HG03066 (cell line): ENCODE data around the gene TOMM40L.
A peak's percentile ranks its signal among the peaks of the same experiment; 100 is the strongest.

Experiments
- ATAC-seq: cut with Tn5 transposase; IDR thresholded peaks from one replicate; pipeline ENCODE4 v1.9.1; 2021; ENCODE audit warnings: low read depth; ENCODE audit not compliant: unreplicated experiment

TOMM40L gene

GRCh38 chr1:161225534-161226319, at the start of gene TOMM40L:
Gene TOMM40L (plus strand): TSS chr1:161226060. CDS start chr1:161226490, 430 bp downstream.
- peak; percentile 94 for ATAC-seq

- ATAC-seq: no peak
Measured at GRCh38 chr1:161176468-161177111, 49.3 kb upstream of the TOMM40L start.

- ATAC-seq: peak; percentile 68
Measured at GRCh38 chr1:161177112-161177935, 48.5 kb upstream of the TOMM40L start, which contains the start of gene B4GALT3. Gene B4GALT3 (minus strand): TSS chr1:161177507. CDS start chr1:161176060, 1,447 bp downstream.

- no peak for ATAC-seq
Measured at GRCh38 chr1:161177936-161178244, 48.0 kb upstream of the TOMM40L start.

GRCh38 chr1:161179698-161180097, 46.2 kb upstream of the TOMM40L start:
- ATAC-seq: no peak

- ATAC-seq: no peak
Measured at GRCh38 chr1:161180639-161181038, 45.2 kb upstream of the TOMM40L start.

GRCh38 chr1:161182214-161182613, 43.6 kb upstream of the TOMM40L start:
- peak; percentile 52 for ATAC-seq

- ATAC-seq: peak; percentile 60
Measured at GRCh38 chr1:161185282-161185682, 40.6 kb upstream of the TOMM40L start.

GRCh38 chr1:161185732-161186311, 40.0 kb upstream of the TOMM40L start:
- ATAC-seq: peak; percentile 35

GRCh38 chr1:161187311-161187710, 38.5 kb upstream of the TOMM40L start:
- ATAC-seq: no peak

GRCh38 chr1:161188381-161188780, 37.5 kb upstream of the TOMM40L start:
- ATAC-seq: no peak

- no peak for ATAC-seq
Measured at GRCh38 chr1:161189036-161189435, 36.8 kb upstream of the TOMM40L start.

GRCh38 chr1:161190962-161191521, 34.8 kb upstream of the TOMM40L start:
- ATAC-seq: no peak

GRCh38 chr1:161191971-161192370, 33.9 kb upstream of the TOMM40L start:
- ATAC-seq: no peak

GRCh38 chr1:161192476-161193465, 33.1 kb upstream of the TOMM40L start:
- ATAC-seq: peak; percentile 61

GRCh38 chr1:161193561-161194235, 32.2 kb upstream of the TOMM40L start:
- ATAC-seq: no peak

GRCh38 chr1:161195171-161195570, 30.7 kb upstream of the TOMM40L start:
- no peak for ATAC-seq

GRCh38 chr1:161196111-161196510, 29.7 kb upstream of the TOMM40L start:
- ATAC-seq: no peak
